ENCODE data around the gene WIPI1.
"Not testable (repeated sequence)": the region's sequence is repeated elsewhere in the genome, so short reads cannot be mapped to it uniquely, and the experiment has no call there.

WIPI1 gene

GRCh38 chr17:68420065-68420464 is 37.2 kb downstream of the WIPI1 start:
- Histone ChIP-seq H3K36me3 (ENCODE audit: control insufficient read depth in 5 of 5, insufficient read depth in 5 of 5, low read length in 5 of 5) (peaks cover 0 to 48% (median 40%) of the 10 kb centered on the region in 5 donors), H3K27me3 (ENCODE audit: control insufficient read depth in 5 of 5, insufficient read depth in 4 of 5, low read length in 5 of 5) (no peaks in the 10 kb centered on the region), H3K9ac (ENCODE audit: low read length in 5 of 5) (no peak overlapping the region), H3K4me1 (ENCODE audit: control insufficient read depth in 5 of 5, insufficient read depth in 5 of 5, low read length in 5 of 5) (no peaks in the 10 kb centered on the region), H3K9me3 (ENCODE audit: control insufficient read depth in 5 of 5, low read length in 5 of 5) (no peaks in the 10 kb centered on the region), H3K27ac (ENCODE audit: low read depth, low read length) (no peak overlapping the region), H3K4me3 (ENCODE audit: low read depth in 1 of 5, low read length in 5 of 5) (no peak overlapping the region)

GRCh38 chr17:68418876-68419275 is 38.4 kb downstream of the WIPI1 start:
- H3K27me3 ChIP-seq (ENCODE audit: control insufficient read depth in 5 of 5, insufficient read depth in 4 of 5, low read length in 5 of 5), result no peaks in the 10 kb centered on the region
- peaks cover 0 to 2% (median 0%) of the 10 kb centered on the region in 5 donors for H3K4me1 ChIP-seq (ENCODE audit: control insufficient read depth in 5 of 5, insufficient read depth in 5 of 5, low read length in 5 of 5)
- peaks cover 0 to 38% (median 32%) of the 10 kb centered on the region in 5 donors for H3K36me3 ChIP-seq (ENCODE audit: control insufficient read depth in 5 of 5, insufficient read depth in 5 of 5, low read length in 5 of 5)
- H3K27ac ChIP-seq (ENCODE audit: low read depth, low read length), result no peak overlapping the region
- H3K9ac ChIP-seq (ENCODE audit: low read length in 5 of 5), result no peak overlapping the region
- H3K4me3 ChIP-seq (ENCODE audit: low read depth in 1 of 5, low read length in 5 of 5), result no peak overlapping the region
- no peaks in the 10 kb centered on the region for H3K9me3 ChIP-seq (ENCODE audit: control insufficient read depth in 5 of 5, low read length in 5 of 5)

- no peak overlapping the region for H3K4me3 ChIP-seq (ENCODE audit: low read depth in 1 of 5, low read length in 5 of 5)
- H3K27me3 ChIP-seq (ENCODE audit: control insufficient read depth in 5 of 5, insufficient read depth in 4 of 5, low read length in 5 of 5), result no peaks in the 10 kb centered on the region
- H3K9ac ChIP-seq (ENCODE audit: low read length in 5 of 5), result no peak overlapping the region
- no peaks in the 10 kb centered on the region for H3K9me3 ChIP-seq (ENCODE audit: control insufficient read depth in 5 of 5, low read length in 5 of 5)
- H3K4me1 ChIP-seq (ENCODE audit: control insufficient read depth in 5 of 5, insufficient read depth in 5 of 5, low read length in 5 of 5), result peaks cover 0 to 2% (median 0%) of the 10 kb centered on the region in 5 donors
- H3K36me3 ChIP-seq (ENCODE audit: control insufficient read depth in 5 of 5, insufficient read depth in 5 of 5, low read length in 5 of 5), result peaks cover 0 to 24% (median 22%) of the 10 kb centered on the region in 5 donors
- H3K27ac ChIP-seq (ENCODE audit: low read depth, low read length), result no peak overlapping the region
Measured at GRCh38 chr17:68417317-68417716, 40.0 kb downstream of the WIPI1 start.

GRCh38 chr17:68414901-68415300 is 42.4 kb downstream of the WIPI1 start:
- not testable (repeated sequence) for H3K4me1 ChIP-seq (ENCODE audit: control insufficient read depth in 5 of 5, insufficient read depth in 5 of 5, low read length in 5 of 5); H3K36me3 ChIP-seq (ENCODE audit: control insufficient read depth in 5 of 5, insufficient read depth in 5 of 5, low read length in 5 of 5); H3K9ac ChIP-seq (ENCODE audit: low read length in 5 of 5); H3K27me3 ChIP-seq (ENCODE audit: control insufficient read depth in 5 of 5, insufficient read depth in 4 of 5, low read length in 5 of 5); H3K9me3 ChIP-seq (ENCODE audit: control insufficient read depth in 5 of 5, low read length in 5 of 5); H3K27ac ChIP-seq (ENCODE audit: low read depth, low read length); H3K4me3 ChIP-seq (ENCODE audit: low read depth in 1 of 5, low read length in 5 of 5)

GRCh38 chr17:68413597-68414560 is 43.4 kb downstream of the WIPI1 start:
- peak overlapping the region in 4 of 5 donors; percentile 31 to 54 (median 48) for H3K4me3 ChIP-seq (ENCODE audit: low read depth in 1 of 5, low read length in 5 of 5)
- H3K4me1 ChIP-seq (ENCODE audit: control insufficient read depth in 5 of 5, insufficient read depth in 5 of 5, low read length in 5 of 5); H3K9ac ChIP-seq (ENCODE audit: low read length in 5 of 5); H3K27ac ChIP-seq (ENCODE audit: low read depth, low read length); H3K9me3 ChIP-seq (ENCODE audit: control insufficient read depth in 5 of 5, low read length in 5 of 5); H3K27me3 ChIP-seq (ENCODE audit: control insufficient read depth in 5 of 5, insufficient read depth in 4 of 5, low read length in 5 of 5); H3K36me3 ChIP-seq (ENCODE audit: control insufficient read depth in 5 of 5, insufficient read depth in 5 of 5, low read length in 5 of 5): not testable (repeated sequence)

- H3K36me3 ChIP-seq (ENCODE audit: control insufficient read depth in 5 of 5, insufficient read depth in 5 of 5, low read length in 5 of 5); H3K27me3 ChIP-seq (ENCODE audit: control insufficient read depth in 5 of 5, insufficient read depth in 4 of 5, low read length in 5 of 5); H3K4me1 ChIP-seq (ENCODE audit: control insufficient read depth in 5 of 5, insufficient read depth in 5 of 5, low read length in 5 of 5); H3K27ac ChIP-seq (ENCODE audit: low read depth, low read length); H3K4me3 ChIP-seq (ENCODE audit: low read depth in 1 of 5, low read length in 5 of 5); H3K9ac ChIP-seq (ENCODE audit: low read length in 5 of 5); H3K9me3 ChIP-seq (ENCODE audit: control insufficient read depth in 5 of 5, low read length in 5 of 5): not testable (repeated sequence)
Measured at GRCh38 chr17:68407656-68408055, 49.6 kb downstream of the WIPI1 start.

GRCh38 chr17:68403837-68404236 is 53.5 kb downstream of the WIPI1 start:
- H3K9me3 ChIP-seq (ENCODE audit: control insufficient read depth in 5 of 5, low read length in 5 of 5); H3K36me3 ChIP-seq (ENCODE audit: control insufficient read depth in 5 of 5, insufficient read depth in 5 of 5, low read length in 5 of 5); H3K9ac ChIP-seq (ENCODE audit: low read length in 5 of 5); H3K27ac ChIP-seq (ENCODE audit: low read depth, low read length); H3K4me3 ChIP-seq (ENCODE audit: low read depth in 1 of 5, low read length in 5 of 5); H3K27me3 ChIP-seq (ENCODE audit: control insufficient read depth in 5 of 5, insufficient read depth in 4 of 5, low read length in 5 of 5): not testable (repeated sequence)
- peaks cover 3 to 20% (median 7%) of the 10 kb centered on the region in 5 donors for H3K4me1 ChIP-seq (ENCODE audit: control insufficient read depth in 5 of 5, insufficient read depth in 5 of 5, low read length in 5 of 5)

GRCh38 chr17:68403122-68403521 is 54.2 kb downstream of the WIPI1 start:
- no peak overlapping the region for H3K9ac ChIP-seq (ENCODE audit: low read length in 5 of 5)

GRCh38 chr17:68401288-68401687 is 56.0 kb downstream of the WIPI1 start:
- no peaks in the 10 kb centered on the region for H3K27me3 ChIP-seq (ENCODE audit: control insufficient read depth in 5 of 5, insufficient read depth in 4 of 5, low read length in 5 of 5)
- H3K4me3 ChIP-seq (ENCODE audit: low read depth in 1 of 5, low read length in 5 of 5), result no peak overlapping the region
- H3K4me1 ChIP-seq (ENCODE audit: control insufficient read depth in 5 of 5, insufficient read depth in 5 of 5, low read length in 5 of 5), result peaks cover 5 to 39% (median 8%) of the 10 kb centered on the region in 5 donors
- no peak overlapping the region for H3K27ac ChIP-seq (ENCODE audit: low read depth, low read length)
- no peaks in the 10 kb centered on the region for H3K36me3 ChIP-seq (ENCODE audit: control insufficient read depth in 5 of 5, insufficient read depth in 5 of 5, low read length in 5 of 5)
- H3K9ac ChIP-seq (ENCODE audit: low read length in 5 of 5), result no peak overlapping the region
- H3K9me3 ChIP-seq (ENCODE audit: control insufficient read depth in 5 of 5, low read length in 5 of 5), result no peaks in the 10 kb centered on the region

More at GRCh38 chr17:68403122-68403521, 54.2 kb downstream of the WIPI1 start:
- Histone ChIP-seq H3K27me3 (ENCODE audit: control insufficient read depth in 5 of 5, insufficient read depth in 4 of 5, low read length in 5 of 5) (no peaks in the 10 kb centered on the region), H3K4me1 (ENCODE audit: control insufficient read depth in 5 of 5, insufficient read depth in 5 of 5, low read length in 5 of 5) (peaks cover 3 to 27% (median 8%) of the 10 kb centered on the region in 5 donors), H3K27ac (ENCODE audit: low read depth, low read length) (no peak overlapping the region), H3K4me3 (ENCODE audit: low read depth in 1 of 5, low read length in 5 of 5) (no peak overlapping the region), H3K36me3 (ENCODE audit: control insufficient read depth in 5 of 5, insufficient read depth in 5 of 5, low read length in 5 of 5) (no peaks in the 10 kb centered on the region), H3K9me3 (ENCODE audit: control insufficient read depth in 5 of 5, low read length in 5 of 5) (no peaks in the 10 kb centered on the region)

- Histone ChIP-seq H3K9me3 (ENCODE audit: control insufficient read depth in 5 of 5, low read length in 5 of 5) (peaks cover 0 to under 1% (median 0%) of the 10 kb centered on the region in 5 donors), H3K4me1 (ENCODE audit: control insufficient read depth in 5 of 5, insufficient read depth in 5 of 5, low read length in 5 of 5) (peaks cover 5 to 42% (median 8%) of the 10 kb centered on the region in 5 donors), H3K36me3 (ENCODE audit: control insufficient read depth in 5 of 5, insufficient read depth in 5 of 5, low read length in 5 of 5) (no peaks in the 10 kb centered on the region), H3K9ac (ENCODE audit: low read length in 5 of 5) (no peak overlapping the region), H3K27me3 (ENCODE audit: control insufficient read depth in 5 of 5, insufficient read depth in 4 of 5, low read length in 5 of 5) (no peaks in the 10 kb centered on the region), H3K4me3 (ENCODE audit: low read depth in 1 of 5, low read length in 5 of 5) (no peak overlapping the region), H3K27ac (ENCODE audit: low read depth, low read length) (no peak overlapping the region)
Measured at GRCh38 chr17:68400404-68400735, 56.9 kb downstream of the WIPI1 start.
